H1 (cell line): ENCODE data around the gene TRHDE.

ENCODE experiments used
- CHD7 ChIP-seq: fragments of 300-600 bp; sonication (generic); IDR thresholded peaks from 2 replicates; pipeline ENCODE4 v1.7.1; 2012; ENCODE audit warnings: low read length, moderate library complexity, mild to moderate bottlenecking, inconsistent platforms; ENCODE audit not compliant: insufficient replicate concordance
- CTCF ChIP-seq, 3 experiments: IDR thresholded peaks; 1 replicate in 2 of 3; 2 replicates in 1 of 3; pipeline versions ENCODE4 v1.5.1 to v1.6.1; 2011; ENCODE audit warnings: low read length in 3 of 3, mild to moderate bottlenecking in 3 of 3, inconsistent platforms in 2 of 3, low read depth in 1 of 3, moderate library complexity in 1 of 3; ENCODE audit not compliant: insufficient read depth in 1 of 3; ENCODE audit errors: control extremely low read depth in 1 of 3
- E2F6 ChIP-seq: IDR thresholded peaks from 2 replicates; pipeline ENCODE4 v1.6.1; 2012; ENCODE audit warnings: inconsistent platforms
- EGR1 ChIP-seq: IDR thresholded peaks from 2 replicates; pipeline ENCODE4 v1.6.1; 2011; ENCODE audit warnings: low read depth, low read length, borderline replicate concordance
- EP300 ChIP-seq, 2 experiments: IDR thresholded peaks; 1 replicate in 1 of 2; 2 replicates in 1 of 2; pipeline ENCODE4 v1.6.1; 2011 to 2012; ENCODE audit warnings: low read depth in 2 of 2, low read length in 2 of 2, mild to moderate bottlenecking in 2 of 2, borderline replicate concordance in 1 of 2, inconsistent platforms in 1 of 2, moderate library complexity in 1 of 2
- JUN ChIP-seq: IDR thresholded peaks from 2 replicates; pipeline ENCODE4 v1.6.1; 2011; ENCODE audit warnings: low read depth, mild to moderate bottlenecking, improper control_type of control experiment, low read length
- NANOG ChIP-seq: IDR thresholded peaks from 2 replicates; pipeline ENCODE4 v1.6.1; 2011; ENCODE audit warnings: low read length, low read depth, mild to moderate bottlenecking, inconsistent platforms; ENCODE audit not compliant: insufficient read depth, poor library complexity, severe bottlenecking
- PHF8 ChIP-seq: fragments of 200-600 bp; sonication (generic); conservative IDR thresholded peaks from 2 replicates; pipeline ENCODE4 v1.7.1; 2012; ENCODE audit warnings: low read depth, mild to moderate bottlenecking, inconsistent platforms, low read length, moderate library complexity
- POLR2A ChIP-seq, 2 experiments: IDR thresholded peaks; 1 replicate in 1 of 2; 2 replicates in 1 of 2; pipeline ENCODE4 v1.6.1; 2011; ENCODE audit warnings: low read depth in 2 of 2, low read length in 2 of 2, mild to moderate bottlenecking in 2 of 2; ENCODE audit errors: control extremely low read depth in 1 of 2
- POLR2AphosphoS5 ChIP-seq: IDR thresholded peaks from 2 replicates; pipeline ENCODE4 v1.6.1; 2011; ENCODE audit warnings: low read depth, low read length
- RNF2 ChIP-seq: fragments of 200-900, 300-1000 bp; sonication (generic); IDR thresholded peaks from 2 replicates; pipeline ENCODE4 v1.7.1; 2016; ENCODE audit warnings: borderline replicate concordance, low read depth, mild to moderate bottlenecking, antibody characterized with exemption, low read length; ENCODE audit not compliant: poor library complexity, severe bottlenecking; ENCODE audit errors: missing control alignments
- USF2 ChIP-seq: IDR thresholded peaks from 2 replicates; pipeline ENCODE4 v1.6.1; 2011; ENCODE audit warnings: low read length, improper control_type of control experiment
- ZNF274 ChIP-seq: IDR thresholded peaks from 2 replicates; pipeline ENCODE4 v1.7.0; 2012; ENCODE audit warnings: low read length, borderline replicate concordance; ENCODE audit errors: extremely low read depth

GRCh38 chr12:72256725-72257124 lies 15.4 kb upstream of the TRHDE start:
- TF ChIP-seq RNF2 (no peak), USF2 (no peak), JUN (no peak), PHF8 (no peak), CTCF (IDR thresholded peaks at IDR 0.05; ENCODE audit: control extremely low read depth in 1 of 3, insufficient read depth in 1 of 3, low read depth in 1 of 3, low read length in 3 of 3) (no peak), EP300 (IDR thresholded peaks at IDR 0.05; ENCODE audit: borderline replicate concordance in 1 of 2, low read depth in 2 of 2, low read length in 2 of 2) (no peak), POLR2AphosphoS5 (no peak), EGR1 (no peak), NANOG (no peak), E2F6 (no peak), ZNF274 (no peak), CHD7 (no peak), POLR2A (IDR thresholded peaks at IDR 0.05; ENCODE audit: control extremely low read depth in 1 of 2, low read depth in 2 of 2, low read length in 2 of 2) (no peak)
